ENCODE results near the gene GINS1.

The GINS1 gene

DNA sequence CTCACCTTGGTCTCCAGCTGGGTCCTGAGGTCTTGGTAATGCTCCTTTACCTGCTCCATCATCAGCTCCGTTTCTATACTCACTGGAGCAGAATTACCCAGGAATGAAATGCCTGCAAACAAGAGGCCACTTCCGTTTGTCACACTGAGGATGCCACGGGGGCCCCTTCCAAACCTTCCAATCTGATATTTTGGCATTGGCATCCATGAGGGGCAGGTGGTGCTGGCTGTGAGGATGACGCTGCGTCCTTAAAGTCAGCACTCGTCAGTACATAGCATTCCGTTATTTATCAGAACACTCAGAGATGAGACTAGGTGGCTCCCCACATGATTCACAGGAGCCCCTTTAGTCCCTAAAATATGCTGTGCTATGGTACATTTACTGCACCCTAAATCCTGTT, 72.7 kb downstream of the GINS1 start:
- H3K36me3 ChIP-seq (ENCODE audit: control insufficient read depth, insufficient read depth, low read length) = peaks cover 65% of the 10 kb centered on the region
- no peaks in the 10 kb centered on the region for H3K4me1 ChIP-seq (ENCODE audit: control insufficient read depth, insufficient read depth, low read length)
- no peak overlapping the region for H3K4me3 ChIP-seq (ENCODE audit: low read depth, low read length)
- no peak overlapping the region for H3K9ac ChIP-seq (ENCODE audit: low read depth, low read length)
- H3K27ac ChIP-seq (ENCODE audit: low read depth, low read length) = no peak overlapping the region
- no peaks in the 10 kb centered on the region for H3K27me3 ChIP-seq (ENCODE audit: control insufficient read depth, insufficient read depth, low read length)
- H3K9me3 ChIP-seq (ENCODE audit: control insufficient read depth, insufficient read depth, low read length) = no peaks in the 10 kb centered on the region

DNA sequence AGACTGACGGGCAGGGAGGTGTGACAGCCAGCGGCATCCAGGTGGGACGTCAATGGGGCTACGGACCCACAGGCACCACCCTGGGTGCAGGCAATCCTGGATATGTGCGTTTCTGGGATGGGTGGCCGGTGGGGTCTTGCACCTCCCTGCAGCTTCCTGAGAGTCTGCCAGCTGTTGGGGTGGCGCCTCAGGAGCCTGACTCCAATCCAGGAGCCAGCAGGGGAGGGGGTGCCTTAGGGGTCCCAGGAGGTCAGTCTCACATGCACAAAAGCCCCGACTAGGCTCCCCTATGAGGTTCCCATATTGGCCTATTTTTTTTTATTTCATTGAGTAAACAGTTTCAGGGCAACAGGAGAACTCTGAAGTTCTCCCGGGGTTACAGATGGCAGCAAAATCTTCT, 73.3 kb downstream of the GINS1 start:
- no peak overlapping the region for H3K27ac ChIP-seq (ENCODE audit: low read depth, low read length)
- H3K4me1 ChIP-seq (ENCODE audit: control insufficient read depth, insufficient read depth, low read length) = no peaks in the 10 kb centered on the region
- H3K9ac ChIP-seq (ENCODE audit: low read depth, low read length) = no peak overlapping the region
- no peaks in the 10 kb centered on the region for H3K9me3 ChIP-seq (ENCODE audit: control insufficient read depth, insufficient read depth, low read length)
- H3K4me3 ChIP-seq (ENCODE audit: low read depth, low read length) = no peak overlapping the region
- H3K27me3 ChIP-seq (ENCODE audit: control insufficient read depth, insufficient read depth, low read length) = no peaks in the 10 kb centered on the region
- H3K36me3 ChIP-seq (ENCODE audit: control insufficient read depth, insufficient read depth, low read length) = peaks cover 70% of the 10 kb centered on the region

DNA sequence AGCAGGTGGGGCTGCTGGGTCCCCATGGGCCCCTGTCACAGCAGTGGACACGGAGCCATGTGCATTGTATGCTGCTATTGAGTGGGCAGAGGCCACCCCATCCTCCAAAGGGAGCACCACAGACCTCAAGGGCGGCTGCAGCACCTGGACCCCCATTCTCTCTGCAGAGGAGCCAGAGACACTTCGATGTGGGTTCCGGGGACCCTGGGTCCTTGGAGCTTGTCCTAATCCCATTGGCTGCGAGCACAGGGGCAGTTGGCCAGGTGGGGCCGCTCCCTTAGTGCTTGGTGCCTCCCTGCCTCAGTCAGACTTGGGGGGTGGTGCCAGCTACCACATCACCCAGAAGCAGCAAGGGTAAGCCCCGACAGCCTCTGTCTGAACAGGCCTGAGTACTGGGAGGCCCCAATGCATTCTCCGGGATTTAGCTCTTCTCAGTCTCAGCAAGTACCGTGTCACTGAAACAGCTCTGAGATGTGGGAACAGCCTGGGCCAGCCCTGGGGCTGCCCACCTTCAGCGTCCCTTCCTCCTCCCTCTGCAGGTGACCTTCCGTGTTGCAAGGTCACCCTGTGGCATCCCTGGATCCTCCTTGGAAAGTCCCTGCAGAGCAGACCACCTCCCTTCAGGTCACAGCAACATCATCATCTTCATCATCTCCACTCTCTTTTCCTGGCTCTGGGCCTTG, 73.9 kb downstream of the GINS1 start:
- Histone ChIP-seq H3K9me3 (ENCODE audit: control insufficient read depth, insufficient read depth, low read length) (no peaks in the 10 kb centered on the region), H3K4me3 (ENCODE audit: low read depth, low read length) (no peak overlapping the region), H3K9ac (ENCODE audit: low read depth, low read length) (no peak overlapping the region), H3K27ac (ENCODE audit: low read depth, low read length) (no peak overlapping the region), H3K27me3 (ENCODE audit: control insufficient read depth, insufficient read depth, low read length) (no peaks in the 10 kb centered on the region), H3K36me3 (ENCODE audit: control insufficient read depth, insufficient read depth, low read length) (peaks cover 67% of the 10 kb centered on the region), H3K4me1 (ENCODE audit: control insufficient read depth, insufficient read depth, low read length) (no peaks in the 10 kb centered on the region)

DNA sequence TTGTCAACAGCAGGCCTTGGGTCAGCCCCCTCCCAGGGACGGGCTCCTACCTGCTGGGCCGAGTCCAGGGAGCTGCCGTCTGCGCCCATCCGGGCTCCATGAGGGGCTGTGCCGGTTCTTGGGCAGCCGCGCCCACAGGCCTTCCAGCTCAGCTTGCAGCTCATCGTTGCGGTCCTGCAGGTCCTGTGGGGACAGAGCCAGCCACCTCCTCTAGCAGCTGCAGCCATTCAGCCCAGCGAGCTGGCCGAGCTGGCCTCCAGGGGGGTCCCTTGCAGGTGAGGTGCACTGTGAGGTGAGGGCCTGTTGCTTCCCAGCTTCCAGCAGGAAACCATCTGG, 74.4 kb downstream of the GINS1 start:
- Histone ChIP-seq H3K27ac (ENCODE audit: low read depth, low read length) (no peak overlapping the region), H3K36me3 (ENCODE audit: control insufficient read depth, insufficient read depth, low read length) (peaks cover 72% of the 10 kb centered on the region), H3K9me3 (ENCODE audit: control insufficient read depth, insufficient read depth, low read length) (no peaks in the 10 kb centered on the region)

DNA sequence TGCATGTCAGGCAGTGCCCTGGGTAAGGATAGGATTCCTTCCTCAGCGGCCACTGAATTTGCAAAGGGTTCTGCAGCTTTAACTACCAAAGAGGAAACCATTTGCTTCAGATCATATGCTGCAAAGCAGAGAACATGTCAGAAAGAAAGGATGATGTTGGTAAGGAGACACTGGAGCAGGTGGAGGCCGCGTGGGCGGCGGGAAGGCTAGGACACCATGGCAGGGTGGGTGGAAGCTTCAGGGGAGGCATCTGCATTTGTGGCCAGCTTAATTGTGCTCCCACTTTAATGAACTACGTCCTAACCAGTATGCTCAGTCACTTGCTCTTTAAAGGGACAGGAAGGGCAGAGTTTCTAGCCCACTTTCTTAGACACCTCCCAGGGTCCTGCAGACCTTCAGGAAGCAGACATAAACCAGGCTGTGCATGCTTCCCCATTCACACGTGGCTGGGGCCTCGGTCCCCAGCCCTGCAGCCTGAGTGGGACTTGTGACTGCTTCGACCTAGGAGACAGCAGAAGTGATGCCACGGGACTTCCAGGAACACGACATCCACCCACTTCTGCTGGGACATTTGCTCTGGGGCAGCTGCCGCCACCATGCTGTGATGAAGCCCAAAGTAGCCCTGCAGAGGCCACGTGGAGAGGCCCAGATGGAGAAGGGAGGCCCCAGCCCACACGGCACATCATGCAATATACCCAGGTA, 76.1 kb downstream of the GINS1 start:
- no peaks in the 10 kb centered on the region for H3K27me3 ChIP-seq (ENCODE audit: control insufficient read depth, insufficient read depth, low read length)
- peaks cover 77% of the 10 kb centered on the region for H3K36me3 ChIP-seq (ENCODE audit: control insufficient read depth, insufficient read depth, low read length)
- no peak overlapping the region for H3K9ac ChIP-seq (ENCODE audit: low read depth, low read length)
- no peaks in the 10 kb centered on the region for H3K4me1 ChIP-seq (ENCODE audit: control insufficient read depth, insufficient read depth, low read length)
- H3K27ac ChIP-seq (ENCODE audit: low read depth, low read length) = no peak overlapping the region
- no peak overlapping the region for H3K4me3 ChIP-seq (ENCODE audit: low read depth, low read length)
- no peaks in the 10 kb centered on the region for H3K9me3 ChIP-seq (ENCODE audit: control insufficient read depth, insufficient read depth, low read length)

More for the DNA sequence above, 74.4 kb downstream of the GINS1 start:
- no peaks in the 10 kb centered on the region for H3K27me3 ChIP-seq (ENCODE audit: control insufficient read depth, insufficient read depth, low read length)
- H3K4me1 ChIP-seq (ENCODE audit: control insufficient read depth, insufficient read depth, low read length) = no peaks in the 10 kb centered on the region
- H3K4me3 ChIP-seq (ENCODE audit: low read depth, low read length) = no peak overlapping the region
- no peak overlapping the region for H3K9ac ChIP-seq (ENCODE audit: low read depth, low read length)

DNA sequence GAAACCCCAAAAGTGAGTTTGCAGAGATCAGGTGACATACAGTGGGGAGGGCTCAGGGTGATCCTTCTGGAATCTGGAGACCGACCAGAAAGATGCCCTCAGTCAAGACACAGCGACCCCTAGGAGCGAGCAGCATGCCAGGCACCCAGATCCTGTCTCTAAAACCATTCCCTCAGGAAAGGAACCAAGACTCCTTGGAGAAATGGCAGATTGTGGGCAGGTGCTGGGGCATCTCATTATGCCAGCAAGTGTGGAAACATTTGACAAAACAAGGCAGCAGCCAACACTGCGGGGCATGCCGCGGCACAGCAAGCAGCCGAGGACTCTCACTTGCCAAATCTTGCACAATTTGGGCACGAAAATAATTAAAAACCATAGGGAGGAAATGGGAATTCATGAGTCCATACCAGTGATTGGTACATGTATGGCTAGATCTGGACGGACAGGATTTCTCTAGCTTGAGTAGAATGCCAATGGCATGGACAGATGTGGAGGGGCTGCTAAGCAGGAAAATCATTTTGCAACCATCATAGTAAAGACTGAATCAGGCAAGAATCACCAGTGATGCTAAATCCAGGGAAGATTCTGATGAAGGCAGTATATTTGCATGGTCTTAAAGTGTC, 76.9 kb downstream of the GINS1 start:
- no peaks in the 10 kb centered on the region for H3K9me3 ChIP-seq (ENCODE audit: control insufficient read depth, insufficient read depth, low read length)
- H3K4me3 ChIP-seq (ENCODE audit: low read depth, low read length) = no peak overlapping the region
- no peaks in the 10 kb centered on the region for H3K4me1 ChIP-seq (ENCODE audit: control insufficient read depth, insufficient read depth, low read length)
- H3K9ac ChIP-seq (ENCODE audit: low read depth, low read length) = no peak overlapping the region
- H3K36me3 ChIP-seq (ENCODE audit: control insufficient read depth, insufficient read depth, low read length) = peaks cover 75% of the 10 kb centered on the region
- no peak overlapping the region for H3K27ac ChIP-seq (ENCODE audit: low read depth, low read length)
- H3K27me3 ChIP-seq (ENCODE audit: control insufficient read depth, insufficient read depth, low read length) = no peaks in the 10 kb centered on the region

DNA sequence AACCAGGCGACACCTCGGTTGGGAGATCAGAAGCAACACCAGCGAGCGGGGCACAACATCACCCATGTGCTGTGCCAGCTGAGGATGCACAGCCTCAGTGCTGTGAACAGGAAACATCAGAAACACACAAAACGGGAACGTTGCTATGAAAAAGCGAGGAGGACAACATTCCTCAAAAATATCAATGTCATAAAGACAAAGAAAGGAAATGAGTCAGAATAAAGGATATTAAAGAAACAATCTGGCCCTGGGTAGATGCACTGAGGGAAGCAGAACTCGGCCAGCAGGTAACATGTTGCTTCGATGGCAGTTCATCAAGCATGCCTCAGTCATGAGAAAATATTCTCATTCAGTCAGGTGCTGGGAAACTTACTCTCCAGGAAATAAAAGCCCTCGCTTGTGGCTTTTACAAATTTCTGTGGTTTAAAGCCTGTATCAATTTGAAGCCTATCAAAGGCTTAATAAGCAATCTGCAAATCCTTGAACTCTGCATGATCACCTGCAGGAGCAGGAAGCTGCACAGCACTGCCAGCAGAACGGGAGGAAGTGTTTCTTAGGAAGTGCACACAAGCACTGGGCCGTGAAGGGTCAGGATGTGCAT, 77.5 kb downstream of the GINS1 start:
- no peaks in the 10 kb centered on the region for H3K9me3 ChIP-seq (ENCODE audit: control insufficient read depth, insufficient read depth, low read length)
- no peak overlapping the region for H3K4me3 ChIP-seq (ENCODE audit: low read depth, low read length)
- H3K27ac ChIP-seq (ENCODE audit: low read depth, low read length) = no peak overlapping the region
- no peak overlapping the region for H3K9ac ChIP-seq (ENCODE audit: low read depth, low read length)
- H3K36me3 ChIP-seq (ENCODE audit: control insufficient read depth, insufficient read depth, low read length) = peaks cover 68% of the 10 kb centered on the region
- no peaks in the 10 kb centered on the region for H3K27me3 ChIP-seq (ENCODE audit: control insufficient read depth, insufficient read depth, low read length)
- no peaks in the 10 kb centered on the region for H3K4me1 ChIP-seq (ENCODE audit: control insufficient read depth, insufficient read depth, low read length)

DNA sequence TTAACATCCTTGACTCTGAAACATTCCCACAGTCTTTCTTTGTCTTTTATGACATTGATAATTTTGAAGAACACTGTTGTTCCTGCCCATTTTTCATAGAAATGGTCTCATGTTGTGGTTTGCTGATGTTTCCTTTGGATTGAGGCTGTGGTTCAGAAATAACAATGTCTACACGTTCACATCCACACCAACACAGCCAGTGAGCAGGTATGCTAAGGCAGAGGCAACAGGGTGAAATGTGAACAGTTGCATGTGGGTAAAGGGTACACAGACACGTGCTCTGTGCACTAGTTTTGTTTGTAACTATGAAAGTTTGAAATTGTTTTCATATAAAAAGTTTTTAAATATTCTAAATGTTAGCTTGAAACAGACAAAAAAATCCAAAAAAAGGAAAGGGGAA, 78.4 kb downstream of the GINS1 start:
- peaks cover 64% of the 10 kb centered on the region for H3K36me3 ChIP-seq (ENCODE audit: control insufficient read depth, insufficient read depth, low read length)
- no peak overlapping the region for H3K4me3 ChIP-seq (ENCODE audit: low read depth, low read length)
- no peaks in the 10 kb centered on the region for H3K9me3 ChIP-seq (ENCODE audit: control insufficient read depth, insufficient read depth, low read length)
- H3K4me1 ChIP-seq (ENCODE audit: control insufficient read depth, insufficient read depth, low read length) = no peaks in the 10 kb centered on the region
- no peaks in the 10 kb centered on the region for H3K27me3 ChIP-seq (ENCODE audit: control insufficient read depth, insufficient read depth, low read length)
- H3K9ac ChIP-seq (ENCODE audit: low read depth, low read length) = no peak overlapping the region
- H3K27ac ChIP-seq (ENCODE audit: low read depth, low read length) = no peak overlapping the region

DNA sequence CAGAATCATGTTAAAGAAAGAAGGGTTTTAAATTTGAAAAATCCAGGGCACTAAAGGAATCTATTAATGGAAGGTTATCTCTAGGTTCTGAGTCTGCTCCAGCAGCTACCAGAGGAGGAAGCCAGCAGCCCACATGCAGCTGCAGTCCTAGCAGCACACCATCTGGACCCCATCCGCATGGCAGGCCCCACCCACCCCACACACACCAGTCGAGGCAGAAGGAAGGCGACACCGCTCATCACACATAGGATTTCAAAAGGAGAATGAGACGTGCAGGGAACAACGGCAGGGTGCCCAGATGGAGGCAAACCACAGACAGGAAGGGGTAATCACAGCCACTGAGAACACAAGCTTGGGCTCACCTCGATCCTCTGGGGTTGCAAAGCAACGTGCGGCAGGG, 78.9 kb downstream of the GINS1 start:
- H3K36me3 ChIP-seq (ENCODE audit: control insufficient read depth, insufficient read depth, low read length) = peaks cover 64% of the 10 kb centered on the region
- H3K27me3 ChIP-seq (ENCODE audit: control insufficient read depth, insufficient read depth, low read length) = no peaks in the 10 kb centered on the region
- H3K9ac ChIP-seq (ENCODE audit: low read depth, low read length) = no peak overlapping the region

DNA sequence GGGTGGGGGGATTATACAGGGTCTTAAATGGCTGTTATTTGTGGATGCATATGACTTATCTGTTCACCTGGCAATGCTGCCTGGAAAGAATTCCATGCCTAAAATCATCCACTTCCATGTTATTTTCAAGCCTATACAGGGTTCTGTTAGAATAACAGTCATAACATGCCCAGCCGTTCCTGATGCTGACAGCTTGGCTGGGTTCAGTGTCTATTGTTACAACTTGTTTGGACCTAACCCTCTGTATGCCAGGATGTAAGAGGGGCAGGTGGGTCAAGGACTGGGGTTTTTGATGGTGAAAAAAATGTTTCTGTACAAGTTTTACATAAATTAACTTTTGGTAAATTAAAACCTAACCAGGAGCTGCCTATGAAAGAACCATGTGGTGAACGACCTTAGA, 79.8 kb downstream of the GINS1 start:
- Histone ChIP-seq H3K27ac (ENCODE audit: low read depth, low read length) (no peak overlapping the region), H3K9ac (ENCODE audit: low read depth, low read length) (no peak overlapping the region), H3K27me3 (ENCODE audit: control insufficient read depth, insufficient read depth, low read length) (no peaks in the 10 kb centered on the region), H3K4me1 (ENCODE audit: control insufficient read depth, insufficient read depth, low read length) (no peaks in the 10 kb centered on the region), H3K9me3 (ENCODE audit: control insufficient read depth, insufficient read depth, low read length) (no peaks in the 10 kb centered on the region), H3K36me3 (ENCODE audit: control insufficient read depth, insufficient read depth, low read length) (peaks cover 57% of the 10 kb centered on the region), H3K4me3 (ENCODE audit: low read depth, low read length) (no peak overlapping the region)

More for the DNA sequence above, 78.9 kb downstream of the GINS1 start:
- Histone ChIP-seq H3K4me1 (ENCODE audit: control insufficient read depth, insufficient read depth, low read length) (no peaks in the 10 kb centered on the region), H3K27ac (ENCODE audit: low read depth, low read length) (no peak overlapping the region), H3K9me3 (ENCODE audit: control insufficient read depth, insufficient read depth, low read length) (no peaks in the 10 kb centered on the region), H3K4me3 (ENCODE audit: low read depth, low read length) (no peak overlapping the region)

DNA sequence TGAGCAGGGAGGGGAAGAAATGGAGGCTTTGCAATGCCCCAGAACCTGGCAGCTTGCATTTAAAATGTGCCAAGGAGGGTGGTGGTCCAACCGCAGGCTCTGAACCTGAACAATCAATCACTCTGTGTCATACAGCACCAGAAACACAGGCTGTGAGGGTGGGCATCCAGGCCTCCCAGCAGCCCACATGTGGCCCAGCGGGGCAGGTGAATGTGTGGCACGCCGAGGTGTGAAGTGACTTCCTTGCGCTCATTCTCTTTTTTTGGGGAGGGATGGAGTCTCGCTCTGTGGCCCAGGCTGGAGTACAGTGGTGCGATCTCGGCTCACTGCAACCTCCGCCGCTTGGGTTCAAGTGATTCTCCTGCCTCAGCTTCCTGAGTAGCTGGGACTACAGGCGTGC, 80.5 kb downstream of the GINS1 start:
- Histone ChIP-seq H3K27ac (ENCODE audit: low read depth, low read length) (no peak overlapping the region), H3K9ac (ENCODE audit: low read depth, low read length) (no peak overlapping the region), H3K4me1 (ENCODE audit: control insufficient read depth, insufficient read depth, low read length) (no peaks in the 10 kb centered on the region), H3K4me3 (ENCODE audit: low read depth, low read length) (no peak overlapping the region), H3K36me3 (ENCODE audit: control insufficient read depth, insufficient read depth, low read length) (peaks cover 60% of the 10 kb centered on the region), H3K9me3 (ENCODE audit: control insufficient read depth, insufficient read depth, low read length) (no peaks in the 10 kb centered on the region), H3K27me3 (ENCODE audit: control insufficient read depth, insufficient read depth, low read length) (no peaks in the 10 kb centered on the region)
